ENCODE results near the gene RAB3IL1.

RAB3IL1 gene

GRCh38 chr11:61940466-61940865, 23.1 kb upstream of the RAB3IL1 start:
- H2BK15ac ChIP-seq (ENCODE audit: low read depth, poor library complexity, severe bottlenecking) = no peak overlapping the region
- H2AK5ac ChIP-seq (ENCODE audit: low read length, severe bottlenecking) = no peak overlapping the region
- no peak overlapping the region for H3K4me2 ChIP-seq (ENCODE audit: low read length, poor library complexity, severe bottlenecking)
- no peak overlapping the region for H4K8ac ChIP-seq (ENCODE audit: low read length)
- H3K4ac ChIP-seq (ENCODE audit: low read depth in 1 of 2, low read length in 2 of 2) = no peak overlapping the region
- peaks cover 9% of the 10 kb centered on the region for H3K9me3 ChIP-seq (ENCODE audit: control insufficient read depth, low read length)
- WGBS = 88% methylated on average over 10 of the region's 10 CpGs
- H3K27ac ChIP-seq (ENCODE audit: low read length, poor library complexity, severe bottlenecking) = no peak overlapping the region
- H3K27me3 ChIP-seq (ENCODE audit: control insufficient read depth in 1 of 2, insufficient read depth in 1 of 2, low read length in 2 of 2) = no peaks in the 10 kb centered on the region
- no peaks in the 10 kb centered on the region for H3K4me1 ChIP-seq (ENCODE audit: control insufficient read depth, insufficient read depth, low read depth, low read length)
- no peaks in the 10 kb centered on the region for H3K79me1 ChIP-seq (replicated peaks; ENCODE audit: low read length, poor library complexity, severe bottlenecking)
- H2BK120ac ChIP-seq (ENCODE audit: low read depth, low read length) = no peak overlapping the region
- H4K91ac ChIP-seq (ENCODE audit: low read length) = no peak overlapping the region
- H2AFZ ChIP-seq (ENCODE audit: low read depth, low read length) = no peak overlapping the region
- H2BK5ac ChIP-seq (ENCODE audit: low read depth, low read length, poor library complexity, severe bottlenecking) = no peak overlapping the region
- no peaks in the 10 kb centered on the region for H3K36me3 ChIP-seq (ENCODE audit: control insufficient read depth in 1 of 2, insufficient read depth in 2 of 2, low read depth in 1 of 2, low read length in 2 of 2)
- H3K9ac ChIP-seq (ENCODE audit: low read length) = no peak overlapping the region
- H3K14ac ChIP-seq (ENCODE audit: low read length in 2 of 2) = no peak overlapping the region
- DNase-seq = no peak
- H2BK12ac ChIP-seq (ENCODE audit: low read length in 2 of 2) = no peak overlapping the region
- H3K18ac ChIP-seq (ENCODE audit: low read depth in 1 of 2, low read length in 2 of 2) = no peak overlapping the region
- no peak overlapping the region for H3K4me3 ChIP-seq (ENCODE audit: insufficient read depth in 1 of 2, low read depth in 1 of 2, low read length in 2 of 2)
- H3K23ac ChIP-seq (ENCODE audit: low read length in 2 of 2) = no peak overlapping the region

GRCh38 chr11:61935861-61936260, 18.5 kb upstream of the RAB3IL1 start:
- Histone ChIP-seq H2BK120ac (ENCODE audit: low read depth, low read length) (no peak overlapping the region), H3K27me3 (ENCODE audit: control insufficient read depth in 1 of 2, insufficient read depth in 1 of 2, low read length in 2 of 2) (peaks cover 0 to 8% of the 10 kb centered on the region in 2 experiments), H3K23ac (ENCODE audit: low read length in 2 of 2) (no peak overlapping the region), H3K36me3 (ENCODE audit: control insufficient read depth in 1 of 2, insufficient read depth in 2 of 2, low read depth in 1 of 2, low read length in 2 of 2) (no peaks in the 10 kb centered on the region), H3K4me2 (ENCODE audit: low read length, poor library complexity, severe bottlenecking) (no peak overlapping the region), H3K79me1 (replicated peaks; ENCODE audit: low read length, poor library complexity, severe bottlenecking) (no peaks in the 10 kb centered on the region), H4K8ac (ENCODE audit: low read length) (no peak overlapping the region), H2BK15ac (ENCODE audit: low read depth, poor library complexity, severe bottlenecking) (no peak overlapping the region), H3K9me3 (ENCODE audit: control insufficient read depth, low read length) (peaks cover 9% of the 10 kb centered on the region), H3K4ac (ENCODE audit: low read depth in 1 of 2, low read length in 2 of 2) (no peak overlapping the region), H3K4me1 (ENCODE audit: control insufficient read depth, insufficient read depth, low read depth, low read length) (no peaks in the 10 kb centered on the region), H3K18ac (ENCODE audit: low read depth in 1 of 2, low read length in 2 of 2) (no peak overlapping the region), H2BK12ac (ENCODE audit: low read length in 2 of 2) (no peak overlapping the region), H3K14ac (ENCODE audit: low read length in 2 of 2) (no peak overlapping the region), H2AK5ac (ENCODE audit: low read length, severe bottlenecking) (no peak overlapping the region), H3K27ac (ENCODE audit: low read length, poor library complexity, severe bottlenecking) (no peak overlapping the region), H3K9ac (ENCODE audit: low read length) (no peak overlapping the region), H2BK5ac (ENCODE audit: low read depth, low read length, poor library complexity, severe bottlenecking) (no peak overlapping the region), H2AFZ (ENCODE audit: low read depth, low read length) (no peak overlapping the region), H4K91ac (ENCODE audit: low read length) (no peak overlapping the region), H3K4me3 (ENCODE audit: insufficient read depth in 1 of 2, low read depth in 1 of 2, low read length in 2 of 2) (no peak overlapping the region)
- WGBS = 69% methylated on average over 2 of the region's 2 CpGs
- no peak for DNase-seq

GRCh38 chr11:61930933-61931332, 13.6 kb upstream of the RAB3IL1 start:
- DNase-seq = no peak

GRCh38 chr11:61928606-61929005, 11.2 kb upstream of the RAB3IL1 start:
- H2BK5ac ChIP-seq (ENCODE audit: low read depth, low read length, poor library complexity, severe bottlenecking) = no peak overlapping the region
- H3K4me3 ChIP-seq (ENCODE audit: insufficient read depth in 1 of 2, low read depth in 1 of 2, low read length in 2 of 2) = peak overlapping the region in 1 of 2 experiments; percentile 13
- peak overlapping the region; percentile 11 for H3K9ac ChIP-seq (ENCODE audit: low read length)
- H4K8ac ChIP-seq (ENCODE audit: low read length) = no peak overlapping the region
- no peaks in the 10 kb centered on the region for H3K9me3 ChIP-seq (ENCODE audit: control insufficient read depth, low read length)
- no peak overlapping the region for H3K4ac ChIP-seq (ENCODE audit: low read depth in 1 of 2, low read length in 2 of 2)
- no peak for DNase-seq
- H4K91ac ChIP-seq (ENCODE audit: low read length) = no peak overlapping the region
- no peak overlapping the region for H3K14ac ChIP-seq (ENCODE audit: low read length in 2 of 2)
- no peak overlapping the region for H2AFZ ChIP-seq (ENCODE audit: low read depth, low read length)
- no peak overlapping the region for H2AK5ac ChIP-seq (ENCODE audit: low read length, severe bottlenecking)
- no peak overlapping the region for H3K4me2 ChIP-seq (ENCODE audit: low read length, poor library complexity, severe bottlenecking)
- no peaks in the 10 kb centered on the region for H3K36me3 ChIP-seq (ENCODE audit: control insufficient read depth in 1 of 2, insufficient read depth in 2 of 2, low read depth in 1 of 2, low read length in 2 of 2)
- H3K4me1 ChIP-seq (ENCODE audit: control insufficient read depth, insufficient read depth, low read depth, low read length) = peaks cover 5% of the 10 kb centered on the region
- no peak overlapping the region for H3K27ac ChIP-seq (ENCODE audit: low read length, poor library complexity, severe bottlenecking)
- no peaks in the 10 kb centered on the region for H3K79me1 ChIP-seq (replicated peaks; ENCODE audit: low read length, poor library complexity, severe bottlenecking)
- H2BK15ac ChIP-seq (ENCODE audit: low read depth, poor library complexity, severe bottlenecking) = no peak overlapping the region
- H3K27me3 ChIP-seq (ENCODE audit: control insufficient read depth in 1 of 2, insufficient read depth in 1 of 2, low read length in 2 of 2) = peaks cover 0 to 5% of the 10 kb centered on the region in 2 experiments
- H3K18ac ChIP-seq (ENCODE audit: low read depth in 1 of 2, low read length in 2 of 2) = no peak overlapping the region
- H3K23ac ChIP-seq (ENCODE audit: low read length in 2 of 2) = no peak overlapping the region
- no peak overlapping the region for H2BK120ac ChIP-seq (ENCODE audit: low read depth, low read length)
- H2BK12ac ChIP-seq (ENCODE audit: low read length in 2 of 2) = no peak overlapping the region

More at GRCh38 chr11:61930933-61931332, 13.6 kb upstream of the RAB3IL1 start:
- Histone ChIP-seq H2BK12ac (ENCODE audit: low read length in 2 of 2) (no peak overlapping the region), H2AK5ac (ENCODE audit: low read length, severe bottlenecking) (no peak overlapping the region), H4K8ac (ENCODE audit: low read length) (no peak overlapping the region), H2BK120ac (ENCODE audit: low read depth, low read length) (no peak overlapping the region), H3K4ac (ENCODE audit: low read depth in 1 of 2, low read length in 2 of 2) (no peak overlapping the region), H2AFZ (ENCODE audit: low read depth, low read length) (no peak overlapping the region), H3K27me3 (ENCODE audit: control insufficient read depth in 1 of 2, insufficient read depth in 1 of 2, low read length in 2 of 2) (peaks cover 0 to 8% of the 10 kb centered on the region in 2 experiments), H3K9ac (ENCODE audit: low read length) (no peak overlapping the region), H3K4me2 (ENCODE audit: low read length, poor library complexity, severe bottlenecking) (no peak overlapping the region), H3K14ac (ENCODE audit: low read length in 2 of 2) (no peak overlapping the region), H4K91ac (ENCODE audit: low read length) (no peak overlapping the region), H3K79me1 (replicated peaks; ENCODE audit: low read length, poor library complexity, severe bottlenecking) (no peaks in the 10 kb centered on the region), H3K23ac (ENCODE audit: low read length in 2 of 2) (no peak overlapping the region), H3K4me3 (ENCODE audit: insufficient read depth in 1 of 2, low read depth in 1 of 2, low read length in 2 of 2) (no peak overlapping the region), H3K36me3 (ENCODE audit: control insufficient read depth in 1 of 2, insufficient read depth in 2 of 2, low read depth in 1 of 2, low read length in 2 of 2) (no peaks in the 10 kb centered on the region), H2BK5ac (ENCODE audit: low read depth, low read length, poor library complexity, severe bottlenecking) (no peak overlapping the region), H2BK15ac (ENCODE audit: low read depth, poor library complexity, severe bottlenecking) (no peak overlapping the region), H3K18ac (ENCODE audit: low read depth in 1 of 2, low read length in 2 of 2) (no peak overlapping the region), H3K9me3 (ENCODE audit: control insufficient read depth, low read length) (no peaks in the 10 kb centered on the region), H3K27ac (ENCODE audit: low read length, poor library complexity, severe bottlenecking) (no peak overlapping the region), H3K4me1 (ENCODE audit: control insufficient read depth, insufficient read depth, low read depth, low read length) (no peaks in the 10 kb centered on the region)
- WGBS = 100% methylated on average over 1 of the region's 3 CpGs

Measured in mesenchymal stem cell (in vitro differentiated cells and primary cell).